ENCODE results near the gene TENM4.

- TF ChIP-seq POLR2AphosphoS5 (IDR thresholded peaks at IDR 0.05) (no peak), CTCF (IDR thresholded peaks at IDR 0.05; ENCODE audit: poor library complexity, severe bottlenecking) (no peak), MXI1 (conservative IDR thresholded peaks at IDR 0.05; ENCODE audit: poor library complexity, severe bottlenecking) (no peak), EP300 (conservative IDR thresholded peaks at IDR 0.05; ENCODE audit: poor library complexity, severe bottlenecking) (no peak), RAD21 (conservative IDR thresholded peaks at IDR 0.05) (no peak), REST (IDR thresholded peaks at IDR 0.05; ENCODE audit: borderline replicate concordance) (no peak), EZH2 (IDR thresholded peaks at IDR 0.05; ENCODE audit: borderline replicate concordance, insufficient read depth, low read length, poor library complexity, severe bottlenecking) (no peak)
These were observed 131.4 kb downstream of the TENM4 start for GRCh38 chr11:79309407-79309806.
